ENCODE results near the gene DSC2.

Gene DSC2

DNA sequence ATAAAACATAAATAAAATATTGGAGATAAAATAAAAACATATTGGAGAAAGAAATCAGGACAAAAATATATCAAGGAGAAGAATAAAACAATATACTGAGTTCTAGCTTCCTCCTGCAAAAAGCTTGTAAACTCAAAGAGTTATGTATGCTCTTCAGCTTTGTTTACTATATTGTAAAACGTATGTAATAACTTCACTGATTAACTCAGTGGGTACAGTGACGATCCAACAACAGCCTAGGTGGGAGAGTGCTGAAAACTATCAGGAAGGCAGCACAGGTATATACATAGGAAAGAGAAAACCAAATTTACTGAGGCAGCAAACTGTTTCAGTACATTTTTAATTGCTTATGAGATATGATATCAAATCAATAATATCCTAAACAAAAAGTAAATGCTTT is 8.3 kb downstream of the DSC2 start:
- FAIRE-seq (no peak), DNase-seq (ENCODE audit: insufficient read length) (no peak)
- TF ChIP-seq TAF1 (IDR thresholded peaks at IDR 0.05; ENCODE audit: borderline replicate concordance, low read depth, low read length) (no peak), POLR2AphosphoS5 (IDR thresholded peaks at IDR 0.05; ENCODE audit: low read depth, low read length) (no peak), POLR2A (IDR thresholded peaks at IDR 0.05; ENCODE audit: low read depth, low read length) (no peak)

DNA sequence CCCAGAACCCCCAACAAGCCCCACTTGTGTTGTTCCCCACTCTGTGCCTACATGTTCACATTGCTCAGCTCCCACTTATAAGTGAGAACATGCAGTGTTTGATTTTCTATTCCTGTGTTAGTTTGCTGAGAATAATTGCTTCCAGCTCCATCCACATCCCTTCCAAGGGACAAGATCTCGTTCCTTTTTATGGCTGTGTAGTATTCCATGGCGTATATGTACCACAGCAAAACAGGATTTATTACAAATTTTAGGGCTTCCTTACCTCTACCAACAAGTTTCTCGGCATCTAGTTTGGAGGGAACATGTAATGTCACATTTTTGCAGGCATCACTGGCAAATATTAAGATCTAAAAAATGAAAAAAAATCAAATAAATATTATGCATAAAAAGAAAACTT is 8.9 kb downstream of the DSC2 start:
- no peak for DNase-seq (ENCODE audit: insufficient read length)
- TF ChIP-seq TAF1 (IDR thresholded peaks at IDR 0.05; ENCODE audit: borderline replicate concordance, low read depth, low read length) = no peak
- no peak for TF ChIP-seq POLR2AphosphoS5 (IDR thresholded peaks at IDR 0.05; ENCODE audit: low read depth, low read length)
- TF ChIP-seq POLR2A (IDR thresholded peaks at IDR 0.05; ENCODE audit: low read depth, low read length) = no peak
- FAIRE-seq = peak; percentile 42

DNA sequence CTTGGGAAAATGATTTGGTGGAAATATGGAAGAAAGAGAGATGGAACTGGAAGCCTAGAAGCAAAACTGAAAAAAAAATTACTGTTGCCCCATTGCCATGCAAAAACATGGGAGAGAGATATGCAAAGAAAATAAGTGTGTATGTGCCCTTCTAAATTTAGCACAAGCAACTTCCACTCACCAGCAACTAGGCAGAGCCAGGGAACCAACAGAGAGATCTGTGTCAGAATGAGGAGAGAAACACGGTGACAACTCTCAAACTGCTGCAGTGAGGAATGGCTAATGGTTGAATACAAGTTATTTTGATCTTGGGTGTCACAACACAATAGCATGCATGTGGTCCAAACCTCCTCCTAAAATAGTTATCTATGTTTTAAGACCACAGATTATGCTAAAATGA is 10.9 kb downstream of the DSC2 start:
- FAIRE-seq (no peak), DNase-seq (ENCODE audit: insufficient read length) (no peak)

DNA sequence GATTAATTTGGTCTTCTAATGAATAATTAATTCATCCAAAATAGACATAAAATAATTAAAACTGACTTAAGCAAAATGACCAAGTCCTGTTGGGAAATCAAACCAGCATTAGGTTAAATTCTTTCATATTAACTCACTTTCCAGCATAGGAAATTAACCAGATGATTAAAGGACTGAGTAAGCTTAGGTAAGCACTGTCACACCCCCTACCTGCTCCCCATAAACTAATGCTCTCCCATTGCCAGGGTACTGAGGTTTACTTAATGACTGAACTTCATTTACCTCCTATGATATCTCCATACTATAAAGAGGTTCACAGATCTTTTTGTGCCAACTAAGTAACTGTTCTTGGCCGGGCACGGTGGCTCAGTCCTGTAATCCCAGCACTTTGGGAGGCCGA is 13.7 kb downstream of the DSC2 start:
- FAIRE-seq (no peak), DNase-seq (ENCODE audit: insufficient read length) (no peak)
- TF ChIP-seq POLR2AphosphoS5 (IDR thresholded peaks at IDR 0.05; ENCODE audit: low read depth, low read length) = no peak
- no peak for TF ChIP-seq POLR2A (IDR thresholded peaks at IDR 0.05; ENCODE audit: low read depth, low read length)
- TF ChIP-seq TAF1 (IDR thresholded peaks at IDR 0.05; ENCODE audit: borderline replicate concordance, low read depth, low read length) = no peak

More for the DNA sequence above, 10.9 kb downstream of the DSC2 start:
- TF ChIP-seq TAF1 (IDR thresholded peaks at IDR 0.05; ENCODE audit: borderline replicate concordance, low read depth, low read length) (no peak), POLR2AphosphoS5 (IDR thresholded peaks at IDR 0.05; ENCODE audit: low read depth, low read length) (no peak), POLR2A (IDR thresholded peaks at IDR 0.05; ENCODE audit: low read depth, low read length) (no peak)

DNA sequence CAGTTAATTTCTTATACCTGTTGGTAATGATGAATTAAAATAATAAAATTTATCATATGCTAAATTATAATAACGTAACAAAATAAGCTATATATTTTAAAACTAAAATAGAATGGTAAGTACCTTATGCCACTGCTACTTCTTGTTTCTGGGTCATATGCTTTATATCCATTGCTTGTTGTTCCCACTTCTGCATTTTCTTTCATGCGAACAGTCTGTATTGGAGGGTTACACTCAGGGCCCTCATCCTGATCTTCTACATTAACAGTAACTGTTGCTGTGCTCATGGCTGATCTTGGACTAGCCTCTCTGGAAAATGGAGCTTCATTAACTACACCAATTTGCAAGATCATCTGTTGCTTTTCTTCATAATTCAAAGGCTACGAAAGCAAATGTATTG is 22.2 kb downstream of the DSC2 start:
- TF ChIP-seq POLR2A (IDR thresholded peaks at IDR 0.05; ENCODE audit: low read depth, low read length) (no peak), TAF1 (IDR thresholded peaks at IDR 0.05; ENCODE audit: borderline replicate concordance, low read depth, low read length) (no peak), POLR2AphosphoS5 (IDR thresholded peaks at IDR 0.05; ENCODE audit: low read depth, low read length) (no peak)
- DNase-seq (ENCODE audit: insufficient read length) = no peak
- no peak for FAIRE-seq

DNA sequence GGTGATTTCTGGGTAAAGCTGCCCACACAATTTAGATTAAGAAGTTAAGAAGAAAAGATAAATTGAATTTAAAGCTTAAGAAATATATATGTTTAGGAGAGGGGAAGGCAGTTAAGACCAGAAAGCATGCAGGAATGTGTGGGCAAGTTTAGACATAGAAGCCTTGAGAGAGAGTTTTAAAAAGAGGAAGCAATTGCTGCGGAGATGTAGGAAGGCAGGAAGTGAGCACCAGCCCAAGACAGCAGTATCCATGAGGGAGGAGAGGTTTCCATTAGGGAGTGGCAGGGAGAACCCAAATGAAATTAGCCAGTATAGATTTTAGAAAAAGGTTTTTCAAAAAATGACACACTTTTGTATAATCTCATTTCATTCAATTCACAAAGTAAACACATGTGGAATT is 24.3 kb downstream of the DSC2 start:
- DNase-seq (ENCODE audit: insufficient read length) = no peak
- no peak for TF ChIP-seq POLR2AphosphoS5 (IDR thresholded peaks at IDR 0.05; ENCODE audit: low read depth, low read length)
- no peak for TF ChIP-seq TAF1 (IDR thresholded peaks at IDR 0.05; ENCODE audit: borderline replicate concordance, low read depth, low read length)
- TF ChIP-seq POLR2A (IDR thresholded peaks at IDR 0.05; ENCODE audit: low read depth, low read length) = no peak
- FAIRE-seq = no peak

DNA sequence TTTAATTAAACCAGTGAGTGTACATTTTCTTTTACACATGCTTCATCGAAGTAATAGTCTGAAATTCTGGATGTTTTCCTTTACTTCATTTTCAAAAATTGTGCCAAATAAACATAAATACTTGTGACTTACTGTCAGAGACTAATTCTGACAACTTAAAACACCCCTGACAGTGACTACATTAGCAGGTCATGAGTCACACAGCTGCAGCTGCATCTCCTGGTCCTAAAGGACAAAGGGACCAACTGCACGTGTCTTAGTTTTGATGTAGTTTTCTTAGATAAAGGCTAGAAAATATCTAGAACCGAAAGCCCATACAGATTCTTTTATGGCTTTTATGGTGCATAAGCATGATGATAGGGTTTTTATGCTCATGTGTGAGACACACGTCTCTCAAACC is 30.0 kb downstream of the DSC2 start:
- FAIRE-seq (no peak), DNase-seq (ENCODE audit: insufficient read length) (no peak)
- TF ChIP-seq TAF1 (IDR thresholded peaks at IDR 0.05; ENCODE audit: borderline replicate concordance, low read depth, low read length) = no peak
- TF ChIP-seq POLR2AphosphoS5 (IDR thresholded peaks at IDR 0.05; ENCODE audit: low read depth, low read length) = no peak
- TF ChIP-seq POLR2A (IDR thresholded peaks at IDR 0.05; ENCODE audit: low read depth, low read length) = no peak

DNA sequence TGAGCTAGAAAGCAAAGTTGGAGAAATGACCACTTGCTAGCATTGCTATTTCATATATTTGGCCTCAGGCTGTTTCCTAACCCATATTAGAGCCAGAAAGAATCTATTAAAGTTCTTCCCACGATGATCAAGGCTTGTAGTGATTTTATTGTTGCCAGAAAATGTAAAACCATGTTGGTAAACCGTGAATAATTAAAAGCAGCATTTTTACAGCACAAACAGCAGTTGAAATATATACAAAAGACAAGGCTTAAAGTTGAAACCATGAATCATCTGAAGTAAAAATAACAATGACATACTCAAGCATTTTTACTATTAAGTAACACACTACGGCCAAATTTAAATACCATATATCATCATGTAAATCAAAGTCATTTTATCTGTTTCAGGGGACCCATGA is 32.0 kb downstream of the DSC2 start:
- DNase-seq (ENCODE audit: insufficient read length) (no peak), FAIRE-seq (peak; percentile 51)
- TF ChIP-seq TAF1 (IDR thresholded peaks at IDR 0.05; ENCODE audit: borderline replicate concordance, low read depth, low read length) (no peak), POLR2A (IDR thresholded peaks at IDR 0.05; ENCODE audit: low read depth, low read length) (no peak), POLR2AphosphoS5 (IDR thresholded peaks at IDR 0.05; ENCODE audit: low read depth, low read length) (no peak)

DNA sequence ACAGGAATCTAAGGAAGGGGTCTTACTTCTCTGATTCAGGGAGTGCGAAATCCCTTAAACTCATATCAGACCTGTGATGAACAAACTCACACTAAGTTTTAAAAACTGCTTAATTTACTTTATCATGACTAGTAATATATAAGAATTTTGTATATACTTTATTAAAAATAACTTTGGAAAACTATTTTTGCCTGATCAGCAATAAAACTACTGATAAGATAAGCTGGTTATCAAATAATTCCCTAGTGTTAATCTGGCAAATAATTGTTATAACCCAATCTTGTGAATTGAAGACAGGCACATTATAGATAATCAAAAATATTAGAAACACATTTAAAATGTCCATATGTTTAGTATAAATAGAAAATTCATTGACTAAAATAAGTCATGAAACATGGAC is 36.0 kb downstream of the DSC2 start:
- FAIRE-seq (no peak), DNase-seq (ENCODE audit: insufficient read length) (no peak)
- TF ChIP-seq POLR2AphosphoS5 (IDR thresholded peaks at IDR 0.05; ENCODE audit: low read depth, low read length) (no peak), POLR2A (IDR thresholded peaks at IDR 0.05; ENCODE audit: low read depth, low read length) (no peak), TAF1 (IDR thresholded peaks at IDR 0.05; ENCODE audit: borderline replicate concordance, low read depth, low read length) (no peak)

DNA sequence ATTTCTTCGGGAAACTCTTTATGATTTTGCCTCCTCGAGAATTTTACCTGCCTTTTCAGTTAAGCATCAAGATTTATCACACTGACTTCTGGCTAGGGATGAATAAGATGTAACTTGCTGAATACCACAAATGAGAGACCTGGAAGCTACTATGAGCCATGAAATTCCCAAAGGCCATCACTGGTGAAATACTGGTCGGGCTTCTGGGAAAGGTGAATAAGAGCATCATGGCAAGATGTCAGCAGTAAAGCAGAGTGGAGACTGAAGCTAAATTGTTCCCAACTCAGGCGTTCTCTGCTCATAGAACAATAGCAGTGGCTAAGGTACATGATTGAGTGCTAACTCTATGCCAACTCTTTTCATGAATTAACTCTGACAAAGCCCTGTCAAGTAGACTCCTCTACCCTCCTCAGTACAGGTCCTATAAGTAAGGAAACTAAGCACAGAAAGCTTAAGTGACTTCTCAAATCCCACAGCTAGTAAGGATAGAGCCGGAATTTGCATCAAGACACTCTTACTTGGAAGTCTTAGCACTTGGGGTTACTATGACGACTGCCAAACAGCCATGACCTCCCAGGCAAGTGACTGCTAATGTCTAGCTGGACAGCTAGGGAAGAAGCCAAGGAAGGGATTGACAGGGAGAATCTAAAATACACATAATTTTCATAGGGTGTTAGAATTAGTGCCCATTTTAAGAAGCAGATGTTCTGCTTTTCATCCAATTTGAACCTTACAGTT is 37.0 kb downstream of the DSC2 start:
- TF ChIP-seq POLR2A (IDR thresholded peaks at IDR 0.05; ENCODE audit: low read depth, low read length) (no peak; the same call in 1 of the 2 replicates), POLR2AphosphoS5 (IDR thresholded peaks at IDR 0.05; ENCODE audit: low read depth, low read length) (no peak; the same call in 1 of the 2 replicates), TAF1 (IDR thresholded peaks at IDR 0.05; ENCODE audit: borderline replicate concordance, low read depth, low read length) (no peak)
- DNase-seq (ENCODE audit: insufficient read length) = no peak
- FAIRE-seq = no peak

DNA sequence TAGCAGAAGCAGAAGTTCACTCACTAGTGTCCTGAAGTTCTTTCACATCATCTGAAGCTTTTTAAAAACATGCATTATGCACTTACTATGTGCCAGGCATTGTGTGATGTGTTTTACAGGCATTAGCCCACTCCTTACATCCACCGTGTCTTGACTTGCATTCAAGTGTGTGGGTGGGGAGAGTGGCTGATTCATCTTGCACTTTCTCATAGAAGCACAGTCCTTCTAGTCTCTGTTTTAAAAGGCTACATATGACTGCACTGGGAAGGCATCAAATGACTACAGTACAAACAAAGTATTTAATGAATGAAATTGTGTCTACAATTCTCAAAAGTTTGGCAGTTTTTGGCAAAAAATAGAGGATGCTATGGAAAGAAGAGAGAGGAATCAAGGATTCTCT is 38.1 kb downstream of the DSC2 start:
- TF ChIP-seq POLR2A (IDR thresholded peaks at IDR 0.05; ENCODE audit: low read depth, low read length) (peak; percentile 17; the same call in 1 of the 2 replicates), POLR2AphosphoS5 (IDR thresholded peaks at IDR 0.05; ENCODE audit: low read depth, low read length) (no peak)
- DNase-seq (ENCODE audit: insufficient read length) (no peak), FAIRE-seq (peak; percentile 94)

DNA sequence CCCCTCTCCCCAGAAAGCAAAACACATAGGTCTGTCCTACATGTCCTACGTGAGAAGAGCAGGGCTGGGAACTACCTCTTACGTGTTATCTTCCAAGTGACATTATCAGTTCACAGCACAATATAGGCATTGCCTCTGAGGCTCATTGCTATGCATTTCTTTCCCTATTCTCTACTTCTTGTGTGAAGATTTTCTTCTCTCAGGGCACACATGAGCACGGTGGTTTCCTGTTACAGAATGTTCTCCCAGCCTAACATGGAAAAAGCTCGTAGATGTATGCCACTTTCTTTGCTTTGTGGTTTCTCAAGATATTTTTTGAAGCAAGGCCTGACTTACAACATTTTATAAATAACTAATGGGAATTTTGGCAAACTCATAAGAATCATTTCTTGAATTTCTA is 40.3 kb downstream of the DSC2 start:
- FAIRE-seq (peak; percentile 84), DNase-seq (ENCODE audit: insufficient read length) (no peak)
- TF ChIP-seq POLR2AphosphoS5 (IDR thresholded peaks at IDR 0.05; ENCODE audit: low read depth, low read length) (no peak), TAF1 (IDR thresholded peaks at IDR 0.05; ENCODE audit: borderline replicate concordance, low read depth, low read length) (no peak), POLR2A (IDR thresholded peaks at IDR 0.05; ENCODE audit: low read depth, low read length) (no peak)
